Medulla oblongata (tissue), 1 donor: Measurements from ENCODE around the gene MOG.

Source experiments
- DNase-seq: peaks from one replicate; pipeline ENCODE4 v3.0.0-alpha.2; 2015; ENCODE audit errors: extremely low spot score

The MOG gene

DNA sequence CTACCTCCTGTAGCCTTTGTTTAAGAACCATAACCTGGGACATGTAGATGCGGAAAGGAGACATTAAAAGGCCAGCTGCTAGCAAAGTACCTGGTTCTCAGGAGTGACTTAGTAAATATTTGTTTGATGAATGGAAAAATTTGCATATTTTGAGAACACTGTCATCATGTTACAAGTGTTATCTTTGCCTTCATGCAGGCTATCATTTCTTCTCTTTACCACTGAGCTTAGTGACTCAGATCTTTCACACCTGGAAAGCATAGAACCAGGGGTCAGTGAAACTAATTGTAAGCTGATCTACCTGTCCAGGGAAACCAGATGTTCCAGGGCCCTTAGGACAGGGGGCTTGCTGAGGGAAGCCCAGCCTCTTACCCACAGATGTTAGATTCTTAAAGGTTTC lies 18.7 kb downstream of the MOG start:
- no peak for DNase-seq

DNA sequence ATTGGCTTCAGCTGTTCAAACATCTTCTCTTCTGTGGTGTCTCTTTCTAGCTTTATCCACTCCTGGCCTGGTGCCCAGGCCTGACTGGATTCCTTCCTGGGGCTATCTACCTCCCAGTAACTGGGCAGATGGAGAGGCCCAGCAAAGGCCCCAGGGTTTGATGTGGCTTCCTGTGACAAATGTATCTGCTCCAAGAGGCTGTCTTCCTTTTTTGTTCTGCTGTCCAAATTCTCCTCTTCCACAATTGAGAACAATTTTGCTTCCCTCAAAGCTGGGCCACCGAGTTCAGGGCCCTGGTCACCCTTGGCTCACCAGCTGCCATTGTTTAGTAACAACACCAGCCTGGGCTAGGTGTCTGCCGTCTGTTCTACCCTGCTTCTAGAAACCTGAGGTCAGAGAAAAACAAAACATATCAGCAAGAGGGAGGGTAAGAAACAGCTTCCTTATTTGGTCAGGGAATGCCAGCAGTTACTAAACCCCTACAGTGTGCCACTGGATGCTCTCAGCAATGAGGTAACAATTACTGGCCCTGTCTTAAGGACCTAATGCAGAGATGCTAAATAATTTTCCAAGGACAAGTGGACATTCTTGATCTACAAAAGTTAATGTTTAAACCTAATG lies 20.2 kb downstream of the MOG start:
- DNase-seq = no peak

DNA sequence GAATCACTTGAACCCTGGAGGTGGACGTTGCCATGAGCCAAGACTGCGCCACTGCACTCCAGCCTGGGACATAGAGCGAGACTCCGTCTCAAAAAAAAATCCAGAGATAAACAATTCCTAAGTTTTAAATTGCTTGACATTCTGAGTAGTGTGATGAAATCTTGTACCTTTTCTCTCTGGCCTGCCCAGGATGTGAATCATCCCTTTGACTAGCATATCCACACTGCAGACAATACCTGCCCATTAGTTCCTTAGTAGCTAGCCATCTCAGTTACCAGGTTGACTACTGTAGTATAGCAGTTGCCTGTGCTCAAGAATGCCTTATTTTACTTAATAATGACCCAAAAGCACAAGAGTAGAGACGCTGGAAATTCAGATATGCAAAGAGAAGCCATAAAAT lies 21.2 kb downstream of the MOG start:
- DNase-seq = no peak

DNA sequence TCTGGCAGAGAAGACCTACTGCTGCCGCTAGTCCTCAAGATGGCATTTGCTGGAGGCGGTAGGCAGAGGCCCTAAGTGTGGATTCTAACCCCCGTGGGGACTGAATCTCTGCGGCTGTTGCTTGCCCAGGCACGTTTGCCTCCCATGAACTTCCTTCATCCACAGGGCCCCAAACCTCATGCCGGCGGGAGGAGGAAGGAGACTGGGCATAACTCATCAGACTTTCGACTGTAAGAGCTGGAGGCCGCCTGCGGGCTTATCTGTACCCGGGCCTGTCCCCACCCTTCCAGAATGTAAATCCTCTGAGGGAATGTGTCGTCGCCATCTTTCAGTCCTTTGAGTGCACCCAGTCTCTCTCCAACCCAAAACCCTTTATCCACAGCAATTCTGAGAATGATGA lies 23.1 kb downstream of the MOG start:
- no peak for DNase-seq

DNA sequence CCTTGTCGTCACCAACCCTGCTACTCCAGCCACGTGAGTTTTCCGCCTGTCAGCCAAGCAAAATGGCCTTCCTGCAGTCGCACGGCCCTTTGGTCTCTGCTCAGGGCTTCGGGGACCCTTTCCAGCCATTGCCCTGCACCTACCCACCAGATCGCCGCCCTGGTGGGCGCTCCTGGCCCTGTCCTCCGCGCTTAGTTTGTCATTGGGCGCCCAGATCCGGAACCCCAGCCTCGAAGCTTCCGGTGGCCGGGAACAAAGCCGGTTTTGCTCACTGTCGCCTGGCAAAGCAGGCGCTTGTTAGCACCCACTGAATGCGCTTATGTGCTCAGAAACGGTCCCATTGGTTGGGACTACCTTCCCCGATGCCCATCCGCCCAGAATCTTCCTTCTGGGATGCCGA lies 23.5 kb downstream of the MOG start:
- DNase-seq = no peak

DNA sequence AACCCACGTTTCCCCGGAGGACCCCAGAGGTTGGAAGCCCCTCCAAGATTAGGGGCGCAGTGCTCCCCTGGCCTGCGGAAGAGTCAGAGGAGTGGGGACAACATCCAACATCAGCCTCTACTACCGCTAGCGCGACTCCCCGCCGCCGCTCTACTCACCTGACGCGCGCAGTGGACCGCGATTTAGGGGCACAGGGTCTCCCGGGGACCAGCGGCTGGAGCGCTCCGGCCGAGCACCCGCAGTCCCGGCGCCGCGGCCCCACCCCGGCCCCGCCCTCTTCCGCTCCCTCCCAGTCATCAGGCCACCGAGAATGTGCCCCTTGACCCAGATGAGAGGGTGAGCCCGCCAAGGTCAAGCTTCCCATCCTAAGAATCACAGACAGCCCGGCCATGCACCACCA lies 24.0 kb downstream of the MOG start, which contains the start of gene ZFP57:
Gene ZFP57, minus strand, starts transcription at position 249 of the 400 bp plus-strand sequence. CDS start 4,149 bp downstream, outside the sequence.
- no peak for DNase-seq

DNA sequence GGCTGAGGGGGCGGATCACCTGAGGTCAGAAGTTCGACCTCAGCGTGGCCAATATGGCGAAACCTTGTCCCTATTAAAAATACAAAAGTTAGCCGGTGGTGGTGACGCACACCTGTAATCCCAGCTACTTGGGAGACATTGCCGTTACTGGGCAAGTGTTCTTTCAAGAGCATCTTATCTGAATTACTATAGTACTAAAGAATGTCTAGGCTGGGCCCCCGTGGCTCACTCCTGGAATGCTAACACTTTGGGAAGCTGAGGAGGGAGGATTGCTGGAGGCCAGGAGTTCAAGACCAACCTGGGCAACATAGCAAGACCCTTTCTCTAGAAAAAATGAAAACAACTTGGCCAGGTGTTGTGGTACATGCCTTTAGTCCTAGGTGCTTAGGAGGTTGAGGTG lies 24.9 kb downstream of the MOG start:
- DNase-seq = no peak

DNA sequence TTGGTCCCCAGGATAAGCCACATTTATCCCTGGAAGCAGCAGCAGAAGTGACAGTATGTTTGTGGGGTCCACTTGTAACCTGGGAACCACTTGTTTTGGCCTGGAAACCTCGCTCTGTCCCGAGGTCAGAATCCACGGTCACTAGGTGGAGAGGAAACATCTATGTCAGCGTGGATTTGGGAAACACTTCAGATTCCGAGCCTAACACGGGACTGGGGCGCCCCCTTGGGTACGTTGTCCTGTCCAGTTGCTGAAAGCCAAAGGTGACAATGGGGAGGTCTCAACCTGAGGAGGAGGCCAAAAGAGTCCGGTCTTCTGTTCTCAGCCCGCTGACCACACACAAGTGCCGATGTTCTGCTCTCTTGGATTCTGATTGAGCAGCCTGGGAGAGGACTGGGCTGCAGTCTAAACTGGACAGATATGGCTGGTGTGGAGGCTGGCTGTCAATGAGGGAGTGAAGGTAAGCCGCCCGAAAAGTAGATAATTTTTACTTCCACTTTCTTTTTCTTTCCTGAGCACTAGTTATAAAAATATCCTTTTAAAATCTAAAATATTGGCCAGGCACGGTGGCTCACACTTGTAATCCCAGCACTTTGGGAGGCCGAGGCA lies 28.9 kb downstream of the MOG start:
- DNase-seq = no peak

DNA sequence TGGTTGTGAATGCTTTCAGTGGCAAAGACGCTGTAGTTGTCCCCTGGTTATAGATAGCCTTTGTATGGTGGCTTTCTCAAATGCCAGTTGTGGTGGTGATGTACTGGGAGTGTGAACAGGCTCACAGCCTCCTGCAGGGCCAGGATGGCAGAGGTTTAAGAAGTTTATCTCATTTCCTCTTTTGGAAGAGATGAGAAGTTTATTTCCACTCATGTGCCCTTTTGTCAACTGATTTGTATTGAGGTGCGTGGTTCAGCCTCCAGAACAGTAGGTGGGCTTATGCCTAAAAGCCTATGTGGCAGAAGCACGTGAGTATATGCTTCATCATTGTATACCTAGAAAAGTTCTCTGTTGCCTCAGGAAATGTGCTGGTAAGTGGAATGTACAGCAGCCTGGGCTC lies 37.7 kb downstream of the MOG start:
- no peak for DNase-seq

DNA sequence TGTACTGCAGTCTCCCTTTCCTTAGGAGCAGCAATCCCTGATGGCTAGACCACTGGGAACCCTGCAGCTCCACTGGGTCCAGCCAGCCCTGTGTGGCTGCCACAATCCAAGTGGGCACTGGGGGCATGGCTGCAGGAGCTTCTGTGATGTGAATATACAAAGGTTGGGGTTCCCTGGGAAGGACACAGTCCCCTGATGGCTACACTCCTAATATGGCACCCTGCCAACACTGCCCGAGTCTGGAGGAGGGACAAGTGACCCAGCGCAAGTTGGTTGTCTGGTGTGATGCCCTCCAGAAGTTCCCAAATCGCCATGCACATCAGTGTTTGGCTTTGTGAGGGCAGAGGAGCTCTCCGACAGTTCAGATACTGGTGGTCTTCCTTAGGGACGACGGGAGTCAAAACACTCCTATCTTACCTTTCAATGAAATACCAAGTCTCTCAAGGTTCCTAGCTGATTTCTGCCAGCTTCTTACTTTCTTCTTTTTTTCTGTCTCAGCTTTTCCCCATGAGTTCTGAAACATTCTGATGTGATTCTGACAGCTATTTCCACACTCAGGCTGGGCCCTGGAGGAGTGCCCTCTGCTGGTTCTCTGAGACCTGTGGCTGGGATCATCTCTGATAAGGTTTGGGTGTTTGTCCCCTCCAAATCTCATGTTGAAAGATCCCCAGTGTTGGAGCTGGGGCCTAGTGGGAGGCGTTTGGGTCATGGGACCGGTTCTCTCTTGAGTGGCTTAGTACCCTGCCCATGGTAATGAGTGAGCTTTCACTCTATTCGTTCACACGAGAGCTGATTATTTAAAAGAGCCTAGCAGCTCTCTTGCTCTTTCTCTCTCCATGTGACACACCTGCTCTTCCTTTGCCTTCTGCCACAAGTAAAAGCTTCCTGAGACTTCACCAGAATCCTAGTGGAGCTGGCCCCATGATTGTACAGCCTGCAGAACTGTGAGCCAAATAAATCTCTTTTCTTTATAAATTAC lies 39.5 kb downstream of the MOG start:
- peak; percentile 42 for DNase-seq

DNA sequence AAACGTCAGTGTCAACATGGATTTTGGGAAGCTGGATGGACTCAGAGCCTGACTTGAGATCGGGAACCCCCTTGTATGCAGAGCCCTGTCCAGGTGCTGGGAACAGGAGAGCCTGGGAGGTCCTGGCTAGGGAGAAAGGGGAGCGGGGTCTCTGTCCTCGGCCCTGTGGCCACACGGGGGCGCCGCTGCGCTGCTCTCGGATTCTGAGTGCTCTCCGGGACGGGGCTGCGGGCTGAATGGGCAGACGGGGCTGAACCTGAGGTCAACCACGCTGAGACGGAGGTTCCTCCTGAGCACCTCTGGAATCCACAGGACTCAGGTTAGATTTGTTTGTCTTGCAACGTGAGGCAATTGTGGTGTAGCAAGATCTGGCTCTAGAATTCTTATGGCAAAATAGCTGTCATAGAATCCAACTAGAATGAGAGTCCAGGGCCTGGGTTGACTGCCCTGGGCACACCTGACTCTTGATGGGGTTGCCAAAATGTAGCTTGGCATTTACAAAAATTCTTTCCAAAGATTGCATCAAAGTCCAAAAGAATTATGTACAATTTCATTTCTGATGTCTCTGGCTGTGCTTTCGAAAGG lies 45.7 kb downstream of the MOG start:
- peak; percentile 45 for DNase-seq

DNA sequence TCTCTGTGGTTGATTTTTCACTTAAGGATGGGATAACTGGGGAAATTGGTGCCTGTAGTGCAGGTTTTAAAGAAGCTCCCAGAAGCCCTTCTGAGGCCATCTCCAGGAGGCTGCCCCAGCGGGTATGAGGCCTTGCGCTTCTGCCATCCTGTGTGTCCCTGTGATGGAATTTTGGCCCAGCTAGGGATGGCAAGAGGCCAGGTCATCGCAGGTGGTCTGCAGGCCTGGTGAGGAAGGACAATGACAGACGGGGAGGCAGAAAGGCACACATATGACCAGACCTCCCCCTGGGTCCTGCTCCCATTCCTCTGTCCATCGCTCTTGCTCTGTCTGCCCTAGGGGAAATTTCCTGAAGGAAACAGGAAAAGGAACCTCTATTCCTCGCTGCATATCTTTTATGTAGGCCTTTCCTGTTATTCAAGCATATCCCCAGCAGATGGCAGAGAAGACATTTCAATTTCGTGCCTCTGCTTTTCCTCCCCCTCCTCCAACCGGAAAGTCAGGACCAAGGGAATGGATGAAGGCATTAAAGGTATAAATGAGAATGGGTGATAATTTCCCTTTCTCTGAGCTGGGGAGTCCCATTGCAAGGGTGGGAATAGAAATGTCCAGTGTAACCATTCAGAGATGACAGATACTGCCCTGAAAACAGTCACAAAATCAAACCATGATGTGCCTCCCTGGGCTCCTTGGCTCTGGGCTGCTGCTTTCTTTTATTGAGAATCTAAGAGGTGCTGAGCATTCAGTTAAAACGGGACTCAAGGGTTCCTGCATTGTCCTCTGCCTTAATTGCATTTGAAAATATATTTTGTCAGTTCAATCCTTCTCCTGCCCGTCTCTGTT lies 48.7 kb downstream of the MOG start:
- peak; percentile 79 for DNase-seq

DNA sequence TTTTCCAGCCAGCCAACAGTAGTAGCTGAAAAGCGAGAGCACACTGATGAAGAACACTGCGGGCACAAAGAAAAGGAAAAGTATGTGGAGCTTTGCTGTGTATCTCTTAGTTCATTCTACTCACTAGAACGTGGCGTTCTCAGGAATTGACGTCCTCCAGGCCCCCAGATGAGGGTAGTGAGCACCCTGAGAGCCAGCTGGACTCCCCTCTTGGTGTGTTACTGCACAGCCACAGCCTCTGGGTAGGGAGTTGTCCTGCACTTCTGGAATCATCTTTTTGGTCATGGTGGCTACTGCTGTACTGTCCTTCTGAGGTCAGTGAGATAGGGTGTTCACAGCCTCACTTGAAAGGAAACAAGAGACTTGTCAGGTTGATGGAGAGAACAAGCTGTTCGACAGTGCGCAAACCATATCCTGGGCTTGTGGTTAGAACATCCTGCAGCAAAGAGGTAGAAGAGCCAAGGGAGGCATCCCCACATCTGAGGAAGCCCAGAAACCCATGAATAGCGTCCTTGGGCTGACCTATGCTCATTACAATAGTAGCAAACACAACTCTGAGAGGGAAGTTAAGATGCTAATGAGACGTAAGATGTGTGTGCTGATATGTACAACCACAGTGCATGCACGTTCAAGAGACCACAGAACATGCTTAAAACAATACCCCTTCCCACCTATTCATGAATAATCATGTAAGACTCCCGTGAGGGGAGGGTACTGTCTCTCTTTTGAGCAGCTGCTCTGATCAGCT lies 51.7 kb downstream of the MOG start:
- DNase-seq = no peak

DNA sequence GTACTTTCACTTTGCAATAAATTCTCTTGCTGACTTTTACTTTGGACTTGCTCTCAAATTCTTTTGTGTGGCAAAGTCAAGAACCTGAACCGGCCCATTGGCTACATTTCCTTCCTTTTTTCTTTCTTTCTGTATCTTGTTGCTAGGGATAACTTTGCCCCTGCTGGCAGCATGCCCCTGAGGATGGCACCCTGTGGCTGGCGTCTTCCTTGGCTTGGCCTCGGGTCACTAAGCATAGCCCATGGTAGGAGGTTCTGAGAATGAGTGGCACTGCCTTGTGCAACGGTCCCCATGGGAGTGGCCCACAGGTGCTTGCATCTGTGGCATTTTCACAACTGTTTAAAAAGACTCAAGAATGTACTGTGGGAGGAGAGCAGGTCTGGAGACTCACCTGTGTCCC lies 52.3 kb downstream of the MOG start:
- DNase-seq = no peak

DNA sequence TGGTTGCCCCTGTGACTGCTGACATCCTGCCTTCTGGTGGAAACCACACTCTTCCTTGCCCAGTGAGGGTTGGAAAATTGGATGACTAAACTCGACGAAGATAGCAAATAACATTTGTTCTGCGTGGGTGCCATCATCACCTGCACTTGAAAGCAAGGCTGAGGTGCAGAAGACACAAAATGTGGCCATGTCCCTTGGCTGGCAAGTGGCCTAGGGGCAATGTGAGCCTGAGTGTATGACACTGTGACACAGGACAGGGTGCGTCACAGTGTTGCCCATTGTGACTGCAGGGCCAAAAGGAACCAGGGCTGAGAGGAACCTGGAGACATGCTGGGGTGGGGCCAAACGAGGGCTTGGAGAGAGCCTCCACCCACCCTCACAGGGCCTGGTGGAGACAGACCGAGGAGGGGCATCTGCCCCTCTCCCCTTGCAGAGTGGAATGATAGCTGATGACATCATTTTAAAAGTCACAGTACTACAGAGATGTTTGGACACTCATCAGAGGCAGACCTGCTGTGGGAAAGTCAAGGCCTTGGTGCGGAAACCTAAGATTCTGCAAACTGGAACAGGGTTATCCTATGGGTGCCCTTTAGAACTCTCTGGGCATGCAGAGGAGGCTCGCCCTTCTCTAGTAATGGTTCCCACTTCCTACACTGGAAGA lies 53.5 kb downstream of the MOG start:
- no peak for DNase-seq

DNA sequence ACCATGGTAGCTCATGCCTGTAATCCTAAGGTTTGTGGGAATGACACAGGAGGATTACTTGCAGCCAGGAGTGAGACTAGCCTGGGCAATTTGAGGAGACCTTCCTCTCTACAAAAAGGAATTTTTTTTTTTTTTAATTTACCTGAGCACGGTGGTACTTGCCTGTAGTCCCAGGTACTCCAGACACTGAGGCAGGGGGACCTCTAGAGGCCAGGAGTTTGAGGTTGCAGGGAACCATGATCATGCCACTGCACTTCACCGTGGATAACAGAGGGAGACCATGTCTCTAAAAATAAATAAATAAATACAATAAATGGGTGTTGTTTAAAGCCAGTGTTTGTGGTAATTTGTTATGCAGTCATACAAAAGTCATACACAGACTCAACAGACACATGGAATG lies 64.0 kb downstream of the MOG start:
- DNase-seq = no peak
